Head of caudate nucleus (tissue), 42 donors: ENCODE results near the gene MRPS15.
"Not testable (repeated sequence)": the region's sequence is repeated elsewhere in the genome, so short reads cannot be mapped to it uniquely, and the experiment has no call there.

Experiments used
- DNase-seq, 42 donors: peaks; one replicate each; pipeline versions ENCODE4 v3.0.0 to v3.0.0-alpha.2; 2020 to 2021; ENCODE audit warnings: mixed read lengths in 7 of 42
- intact Hi-C: fragments of 100-400 bp; cut with DNase I; formaldehyde crosslinking; loops from one replicate; pipeline ENCODE4 v1.15.0; 2022

Gene MRPS15

DNA sequence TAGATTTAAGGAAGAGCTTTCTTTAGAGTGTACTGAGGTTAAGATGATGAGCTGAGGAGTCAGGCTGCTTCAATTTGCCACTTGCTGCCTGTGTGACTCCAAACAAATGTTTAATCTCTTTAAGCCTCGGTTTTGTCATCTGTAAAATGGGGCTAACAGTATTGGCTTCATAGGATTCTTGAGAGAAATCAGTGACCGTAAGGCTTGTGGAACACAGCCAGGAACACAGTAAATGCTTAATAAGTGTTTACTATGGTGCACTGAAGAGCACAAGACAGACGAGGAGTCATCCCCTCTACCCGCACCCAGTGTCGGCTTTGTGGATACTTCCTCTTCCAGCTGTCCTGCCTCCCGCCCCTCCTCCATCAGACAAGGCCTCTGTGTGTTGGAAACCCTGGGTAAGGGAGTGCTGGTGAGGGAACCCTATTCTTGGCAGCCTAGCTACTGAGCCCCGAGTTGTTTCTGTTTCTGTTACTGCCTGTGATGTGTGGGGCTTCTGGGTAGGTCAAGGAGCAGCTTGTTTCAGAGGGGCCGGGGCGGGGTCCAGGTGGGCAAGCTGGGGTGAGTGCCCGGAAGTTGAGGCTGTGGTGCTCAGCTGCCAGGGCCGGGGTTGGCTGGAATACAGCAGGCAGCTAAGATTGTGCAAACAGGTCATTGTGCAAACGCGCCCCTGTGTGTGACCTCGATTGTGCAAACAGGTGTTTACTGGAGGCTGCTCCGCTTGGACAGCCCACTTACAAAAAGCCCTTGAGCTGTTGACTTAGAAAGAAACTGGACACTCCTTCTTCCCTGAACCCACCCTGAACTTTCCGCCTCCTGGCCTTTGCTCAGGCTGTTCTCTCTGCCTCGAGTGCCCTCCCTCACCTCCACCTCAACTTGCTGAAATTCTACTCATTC, 22.5 kb upstream of the MRPS15 start:
- peak in 37 of 42 donors; percentile 18 to 71 (median 41) for DNase-seq
- intact Hi-C loops, result no loop called here

DNA sequence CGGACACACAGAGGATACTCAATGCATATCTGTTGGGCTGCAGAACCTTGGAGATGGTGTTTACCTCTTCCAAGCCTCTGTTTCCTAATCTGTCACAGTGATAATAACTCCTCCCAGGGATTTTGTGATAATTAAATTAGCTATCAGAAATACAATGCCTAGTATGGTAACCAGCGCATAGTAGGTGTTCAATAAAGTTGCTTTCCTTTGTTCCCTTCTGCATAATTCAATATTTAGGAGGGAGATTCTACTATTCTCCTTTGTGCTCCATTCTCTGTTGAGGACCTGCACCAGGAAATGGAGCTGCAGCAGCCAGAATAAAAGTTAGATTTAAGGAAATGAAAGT, 21.9 kb upstream of the MRPS15 start:
- intact Hi-C loops, result no loop called here
- no peak for DNase-seq

DNA sequence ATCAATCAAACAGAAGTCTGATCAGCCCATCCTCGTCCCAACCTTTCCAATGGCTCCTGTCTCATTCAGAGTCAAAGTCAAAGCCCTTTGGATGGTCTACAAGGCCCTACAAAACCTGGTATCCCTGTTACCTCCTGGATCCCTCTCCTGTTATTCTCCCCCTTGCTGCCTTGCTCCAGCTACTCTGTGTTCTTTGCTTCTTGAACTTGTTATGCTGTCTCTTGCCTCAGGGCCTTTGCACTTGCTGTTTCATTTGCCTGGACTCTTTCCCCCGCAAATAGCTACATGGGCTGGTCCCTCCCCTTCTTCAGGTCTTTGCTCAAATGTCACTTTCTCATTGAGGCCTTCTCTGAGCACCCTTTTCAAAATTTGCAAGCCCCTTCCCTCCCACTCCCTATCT, 19.9 kb upstream of the MRPS15 start:
- intact Hi-C loops, result no loop called here
- DNase-seq, result no peak

DNA sequence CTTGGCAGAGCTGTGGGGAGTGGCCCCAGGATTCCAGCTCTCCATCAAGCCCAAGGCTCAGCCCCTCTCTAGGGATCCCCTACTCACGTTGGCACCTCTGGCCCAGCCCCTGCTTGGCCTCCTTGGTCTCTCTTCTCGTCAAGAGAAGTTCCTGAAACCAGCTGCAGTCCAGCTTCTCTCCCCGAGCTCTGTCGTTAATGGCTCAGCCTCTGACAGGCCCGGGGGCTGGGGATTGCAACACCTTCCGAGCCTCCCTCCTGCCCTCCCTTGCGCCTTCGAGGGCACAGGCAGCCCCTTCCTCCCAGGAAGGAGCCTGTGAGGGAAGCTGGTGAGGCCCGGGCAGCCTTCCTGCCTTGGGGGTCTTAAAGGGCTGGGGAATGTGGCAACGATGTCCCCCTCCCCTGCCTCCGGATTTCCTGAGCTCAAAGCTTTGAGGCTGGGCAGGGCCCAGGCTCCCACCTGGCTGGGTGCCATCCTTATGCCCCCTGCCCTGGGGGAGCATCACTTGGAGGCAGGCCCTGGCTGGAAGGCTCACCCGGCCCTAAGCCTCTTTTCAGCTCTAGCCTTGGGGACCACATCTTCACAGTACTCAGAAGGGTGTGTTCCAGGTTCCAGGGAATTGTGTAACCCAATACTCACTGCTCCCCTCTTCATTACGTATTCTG, 18.7 kb upstream of the MRPS15 start, which contains the start of gene CSF3R:
CSF3R (minus strand) TSS at position 190 of the 665 bp plus-strand sequence. CDS start 3,417 bp downstream, outside the sequence.
- peak in 11 of 42 donors; percentile 4 to 44 (median 19) for DNase-seq
- intact Hi-C loops, result no loop called here

DNA sequence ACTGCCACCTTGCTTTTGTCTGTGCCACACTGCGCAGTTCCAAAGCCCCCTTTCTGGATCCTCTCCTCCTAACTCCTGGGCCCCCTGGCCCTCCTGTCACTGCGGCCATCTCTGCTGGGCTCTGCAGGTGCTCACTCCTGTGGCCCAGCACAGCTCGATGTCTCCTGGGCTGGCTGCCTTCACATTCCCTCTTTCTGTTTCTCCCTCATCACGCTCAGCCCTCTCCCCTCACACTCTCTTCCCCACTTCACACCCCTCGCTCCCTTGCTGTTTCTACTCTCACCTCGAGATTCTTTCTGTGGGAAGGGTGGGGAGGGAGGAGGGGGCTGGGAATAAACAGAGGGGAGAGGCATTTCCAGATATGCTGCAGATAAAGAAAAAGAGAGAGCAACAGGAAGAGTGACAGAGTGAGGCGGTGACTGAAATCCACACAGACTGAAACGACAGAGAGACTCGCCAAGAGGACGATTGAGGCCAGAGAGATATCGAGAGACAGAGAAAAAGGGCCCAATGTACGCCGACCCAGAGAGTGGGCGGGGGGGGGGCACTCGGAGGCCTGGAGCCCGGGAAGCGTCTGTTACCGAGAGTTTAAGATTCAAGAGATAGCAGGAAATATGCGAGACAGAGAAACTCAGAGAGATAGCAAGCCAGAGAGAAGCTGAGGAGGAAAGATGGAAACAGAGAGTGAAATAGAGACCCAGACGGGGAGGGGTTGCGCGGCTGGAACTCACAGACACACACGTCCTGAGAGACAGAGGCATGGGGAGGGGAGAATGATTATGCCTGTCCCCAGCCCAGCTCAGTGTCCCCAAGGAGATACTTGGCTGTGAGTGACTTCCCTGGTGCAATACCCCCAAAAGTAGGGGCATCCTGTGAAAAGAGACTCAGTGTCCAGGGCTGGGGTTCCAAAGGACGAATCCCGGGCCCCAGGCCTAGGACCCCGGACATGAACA, 17.9 kb upstream of the MRPS15 start:
- DNase-seq, result no peak

DNA sequence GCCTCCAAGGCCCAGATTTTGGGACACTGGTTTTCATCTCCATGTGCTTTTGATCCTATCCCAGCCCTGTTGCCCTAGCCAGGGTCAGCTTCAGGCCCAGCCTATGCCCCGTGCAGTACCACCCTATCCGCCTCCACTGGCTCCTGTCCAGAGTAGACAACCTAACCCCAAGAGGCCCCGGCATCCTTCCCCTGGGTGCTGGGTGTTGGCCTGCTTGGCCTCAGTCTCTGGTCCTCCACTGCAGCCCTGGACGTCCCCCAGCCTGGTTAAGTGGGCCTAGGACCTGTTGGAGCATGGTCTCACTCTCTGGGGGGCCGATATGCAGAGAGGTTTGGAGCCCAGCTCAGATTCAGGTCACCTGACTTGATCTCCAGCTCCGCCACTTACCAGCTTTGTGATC, 16.9 kb upstream of the MRPS15 start:
- no peak for DNase-seq
- intact Hi-C loops, result no loop called here

More for the DNA sequence above, 17.9 kb upstream of the MRPS15 start:
- intact Hi-C loops, result no loop called here

DNA sequence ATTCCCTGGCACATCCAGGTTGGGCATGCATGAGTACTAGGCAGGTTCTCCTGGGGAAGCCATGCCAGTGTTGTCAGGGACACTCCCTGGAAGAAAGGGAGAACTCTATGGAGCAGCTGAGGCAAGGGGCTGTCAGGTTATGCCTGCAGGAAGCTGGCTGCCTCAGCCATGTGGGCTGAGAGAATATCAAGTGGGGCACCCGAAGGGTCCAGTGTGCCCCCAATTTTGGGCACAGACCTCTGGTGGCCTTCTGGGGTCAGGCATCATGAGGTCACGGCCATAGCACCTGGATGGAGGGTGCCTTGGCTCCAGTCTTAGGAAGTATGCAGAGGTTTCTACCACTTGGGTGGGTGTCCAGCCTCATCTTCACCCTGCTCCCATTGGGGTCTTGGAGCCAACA, 16.0 kb upstream of the MRPS15 start:
- intact Hi-C loops, result no loop called here
- no peak for DNase-seq

DNA sequence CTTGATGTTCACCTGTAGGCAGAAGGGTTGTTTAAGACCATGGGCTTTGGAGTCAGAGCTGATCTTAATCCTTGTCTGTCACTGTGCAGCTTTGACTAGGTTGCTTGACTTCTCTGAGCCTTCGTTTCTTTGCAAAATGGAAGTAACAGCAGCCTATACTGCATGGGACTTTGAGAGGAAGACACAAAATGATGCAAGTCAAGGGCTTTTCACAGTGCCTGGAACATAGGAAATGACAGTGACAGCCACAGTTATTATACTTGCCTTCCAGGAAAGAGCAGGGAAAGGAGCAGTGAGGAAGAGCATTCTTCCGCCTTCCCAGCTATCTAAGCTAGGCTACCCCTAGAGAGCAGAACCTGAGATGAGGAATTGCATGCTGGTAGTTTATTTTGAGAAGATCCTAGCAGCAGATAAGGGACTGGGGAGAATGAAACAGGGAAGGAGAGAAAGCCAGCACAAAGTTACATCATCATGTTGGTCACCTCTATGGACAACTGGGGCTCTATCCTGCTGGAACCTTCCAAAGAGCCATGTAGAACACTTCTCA, 15.4 kb upstream of the MRPS15 start:
- intact Hi-C loops, result no loop called here
- DNase-seq, result no peak

DNA sequence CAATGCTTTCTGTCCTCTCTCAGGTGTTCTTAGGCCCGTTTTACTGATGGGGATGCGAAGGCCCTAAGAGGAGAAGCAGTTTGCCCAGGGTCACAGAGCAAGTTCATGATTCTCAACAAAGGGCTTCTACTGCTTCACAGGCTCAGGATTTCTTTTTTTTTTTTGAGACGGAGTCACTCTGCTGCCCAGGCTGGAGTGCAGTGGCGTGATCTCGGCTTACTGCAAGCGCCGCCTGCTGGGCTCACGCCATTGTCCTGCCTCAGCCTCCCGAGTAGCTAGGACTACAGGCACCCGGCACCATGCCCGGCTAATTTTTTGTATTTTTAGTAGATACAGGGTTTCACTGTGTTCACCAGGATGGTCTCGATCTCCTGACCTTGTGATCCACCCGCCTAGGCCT, 13.4 kb upstream of the MRPS15 start:
- DNase-seq, intact Hi-C loops: not testable (repeated sequence)

DNA sequence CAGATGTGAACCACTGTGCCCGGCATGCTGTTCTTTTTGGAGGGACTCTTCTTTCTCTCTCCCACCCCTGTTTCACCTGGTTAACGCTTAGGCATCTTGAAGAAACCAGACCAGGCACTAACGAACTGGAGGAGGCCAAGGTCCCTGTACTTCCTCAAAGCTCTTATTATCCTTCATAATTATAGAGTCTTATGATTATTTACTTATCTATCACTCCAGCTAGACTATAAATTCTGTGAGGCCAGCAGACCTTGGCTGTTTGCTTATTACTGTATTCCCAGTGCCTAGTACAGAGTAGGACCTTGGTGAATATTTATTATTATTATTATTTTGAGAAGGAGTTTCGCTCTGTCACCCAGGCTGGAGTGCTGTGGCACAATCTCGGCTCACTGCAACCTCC, 12.8 kb upstream of the MRPS15 start:
- intact Hi-C loops, result no loop called here
- no peak for DNase-seq

DNA sequence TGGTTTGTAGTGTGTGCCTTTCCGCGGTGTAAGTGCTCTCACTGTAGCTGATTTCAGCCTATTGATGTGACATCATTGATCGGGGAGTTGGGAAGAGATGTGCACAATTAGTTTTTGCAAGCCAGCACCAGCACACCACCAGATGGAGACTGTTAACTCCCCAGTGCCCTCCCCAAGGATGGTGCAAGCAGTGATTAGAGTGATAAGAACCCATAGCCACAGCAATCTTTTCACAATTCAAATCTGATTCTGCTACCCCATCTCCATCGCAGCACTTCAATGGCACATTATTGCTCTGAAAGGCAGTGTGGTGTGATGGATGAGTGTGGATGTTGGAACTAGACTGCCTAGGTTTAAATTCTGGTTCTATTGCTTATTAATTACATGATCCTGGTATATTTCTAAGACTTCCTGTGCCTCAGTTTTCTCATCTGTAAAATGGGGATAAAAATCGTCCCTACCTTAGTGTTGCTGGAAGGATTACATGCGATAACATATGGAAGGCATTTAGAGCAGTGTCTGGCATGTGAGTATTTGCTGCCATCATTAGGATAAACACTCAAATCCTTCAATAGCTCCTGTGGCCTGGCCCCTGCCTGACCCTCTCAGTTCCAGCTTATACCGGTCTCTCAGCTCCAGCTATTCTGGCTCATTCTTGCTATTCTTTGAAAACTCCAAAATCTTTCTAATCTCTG, 11.9 kb upstream of the MRPS15 start:
- no peak for DNase-seq
- intact Hi-C loops, result no loop called here

DNA sequence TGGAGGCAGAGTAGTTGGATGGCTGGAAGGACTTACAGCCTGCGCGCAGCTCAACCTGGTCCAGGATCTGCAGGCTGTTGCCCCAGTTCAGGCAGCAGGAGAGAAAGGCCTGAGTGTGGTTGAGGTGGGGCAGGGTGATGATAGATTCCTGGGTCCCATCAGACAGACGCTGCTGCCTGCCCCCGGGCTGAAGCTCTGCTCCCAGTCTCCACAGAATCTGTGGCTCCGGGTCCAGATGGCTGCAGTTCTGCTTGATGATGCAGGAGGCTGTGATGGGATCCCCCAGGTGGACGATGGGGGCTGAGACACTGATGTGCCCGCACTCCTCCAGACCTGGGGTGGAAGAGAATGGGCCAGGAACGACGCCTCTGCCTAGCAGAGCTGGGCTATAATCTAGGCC, 11.2 kb upstream of the MRPS15 start:
- intact Hi-C loops, result no loop called here
- no peak for DNase-seq

DNA sequence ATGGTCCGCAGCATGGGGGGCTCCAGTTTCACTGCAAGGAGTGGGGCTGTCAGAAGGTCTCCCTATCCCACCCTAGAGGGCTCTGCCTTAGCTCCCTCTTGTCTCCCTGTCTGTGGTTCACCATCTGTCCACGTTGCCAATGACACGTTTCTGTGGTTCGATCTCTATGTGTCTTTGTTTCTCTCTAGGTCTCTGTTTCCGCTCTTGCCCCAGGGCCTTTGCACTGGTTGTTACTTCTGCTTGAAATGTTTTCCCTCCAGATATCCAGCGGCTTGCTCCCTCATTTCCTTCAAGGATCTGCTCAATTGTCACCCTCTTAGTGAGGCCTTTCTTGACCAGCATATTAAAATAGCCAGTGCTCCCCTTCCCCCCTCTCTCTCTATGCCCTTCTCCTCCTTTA, 8.5 kb upstream of the MRPS15 start:
- intact Hi-C loops, result no loop called here

DNA sequence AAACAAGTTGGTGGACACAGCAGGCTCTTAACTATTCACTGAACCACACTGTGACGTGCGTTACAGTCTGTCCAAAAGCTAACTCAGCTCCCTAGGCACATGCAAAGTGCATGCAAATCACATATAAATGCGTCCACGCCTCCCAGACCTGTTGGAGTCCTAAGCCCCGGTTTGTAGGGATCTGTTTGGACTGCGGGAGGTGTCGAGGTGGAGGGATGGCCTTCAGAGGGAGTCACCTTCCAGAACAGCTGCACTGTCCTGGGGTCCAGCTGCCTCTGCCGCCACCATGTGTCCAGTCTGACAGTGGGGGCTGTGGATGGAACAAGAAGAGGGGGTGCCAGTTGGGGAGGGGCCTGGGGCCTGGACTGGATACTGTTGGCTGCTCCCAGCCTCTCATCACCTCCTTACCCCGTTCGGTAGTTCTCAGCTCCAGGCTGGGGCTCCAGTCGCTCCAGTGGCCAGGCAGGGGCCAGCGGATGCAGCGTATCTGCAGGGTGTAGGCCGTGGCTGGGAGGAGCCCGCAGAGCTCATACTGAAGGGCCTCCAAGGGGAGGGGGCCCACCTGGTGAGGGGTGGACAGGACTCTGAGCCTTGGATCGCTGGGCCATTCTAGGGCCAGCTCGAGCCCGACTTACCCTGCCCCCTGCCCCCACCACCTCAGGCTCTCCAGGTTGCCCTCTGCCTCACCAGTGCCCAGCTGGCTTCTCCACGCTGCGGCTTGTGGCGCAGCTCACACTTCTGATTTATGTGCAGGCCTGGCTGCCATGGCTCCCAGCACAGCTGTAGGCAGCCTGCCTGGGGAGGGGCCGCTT, 7.9 kb upstream of the MRPS15 start:
- no peak for DNase-seq
- intact Hi-C loops, result no loop called here

More for the DNA sequence above, 8.5 kb upstream of the MRPS15 start:
- no peak for DNase-seq

DNA sequence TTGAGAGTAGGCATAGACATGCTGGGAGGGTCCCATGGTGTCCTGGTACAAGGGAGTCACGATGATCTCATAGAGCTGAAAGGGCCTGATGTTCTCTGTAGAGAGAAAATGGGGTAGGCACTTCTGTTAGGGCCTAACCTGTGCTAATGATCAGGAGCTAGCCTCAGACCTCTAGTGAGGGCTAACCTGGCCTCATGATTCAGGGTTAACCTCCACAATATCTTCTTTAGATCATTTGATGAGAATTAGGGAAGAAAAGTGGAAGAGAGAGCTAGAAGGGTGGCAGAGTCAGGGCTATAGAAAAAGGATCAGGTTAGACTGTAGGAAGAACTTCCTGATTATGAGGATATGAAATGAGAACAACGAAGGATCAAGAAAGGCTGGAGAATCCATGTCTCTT, 5.0 kb upstream of the MRPS15 start:
- intact Hi-C loops, result no loop called here
- no peak for DNase-seq

DNA sequence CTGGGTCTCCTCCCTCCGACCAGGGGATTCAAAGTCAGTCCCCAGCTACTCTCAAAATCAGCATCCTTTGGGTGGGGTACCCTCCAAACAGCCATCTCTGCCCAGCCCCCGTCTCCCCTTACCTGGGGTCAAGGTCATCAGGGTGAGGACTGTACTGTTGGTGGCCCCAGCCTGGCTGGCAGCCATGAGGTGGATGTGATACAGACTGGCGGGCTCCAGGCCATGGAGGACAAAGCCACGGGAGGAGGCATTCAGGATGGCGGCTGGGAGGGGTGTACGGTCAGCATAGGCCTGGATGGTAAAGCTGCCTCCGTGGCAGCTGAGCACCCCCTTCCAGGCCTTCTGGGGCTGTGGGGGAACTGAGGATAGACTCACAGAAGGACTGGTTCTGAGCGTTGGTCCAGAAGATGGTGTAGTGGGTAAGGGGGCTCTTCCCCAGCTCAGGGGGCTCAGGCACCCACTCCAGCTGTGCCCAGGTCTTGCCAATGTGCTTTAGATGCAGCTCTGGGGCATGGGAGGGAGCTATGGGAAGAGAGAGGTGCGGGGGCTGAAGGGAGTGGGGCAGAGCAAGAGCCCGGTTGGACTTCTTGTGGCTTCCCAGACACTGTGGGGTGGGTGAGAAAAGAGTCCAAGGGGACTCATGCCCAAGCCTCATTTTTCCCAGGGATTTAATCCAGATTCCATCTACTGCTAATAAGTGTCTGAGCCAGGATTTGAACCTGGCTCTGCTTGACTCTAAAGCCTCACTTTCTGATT, 3.7 kb upstream of the MRPS15 start:
- DNase-seq, result no peak
- intact Hi-C loops, result no loop called here

DNA sequence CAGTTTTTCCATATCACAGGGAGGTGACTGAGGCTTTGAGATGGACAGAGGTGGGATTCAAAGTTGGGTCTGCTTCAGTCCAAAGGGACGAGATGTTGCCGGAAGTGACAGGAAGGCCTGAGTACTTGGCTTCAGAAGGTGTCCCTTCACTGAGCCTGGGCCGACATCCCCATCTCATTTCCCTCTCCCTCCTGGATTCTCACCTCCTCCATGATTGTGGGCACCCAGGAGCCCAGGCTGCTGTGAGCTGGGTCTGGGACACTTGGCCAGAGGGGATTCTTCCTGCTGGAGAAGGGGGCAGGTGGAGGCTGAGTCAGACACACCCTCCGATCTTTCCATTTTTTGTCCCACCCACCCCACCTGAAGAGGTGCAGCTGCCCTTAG, 2.8 kb upstream of the MRPS15 start:
- intact Hi-C loops, result no loop called here
- DNase-seq, result no peak
